ENCODE data around the gene SERPINA1.

The SERPINA1 gene

DNA sequence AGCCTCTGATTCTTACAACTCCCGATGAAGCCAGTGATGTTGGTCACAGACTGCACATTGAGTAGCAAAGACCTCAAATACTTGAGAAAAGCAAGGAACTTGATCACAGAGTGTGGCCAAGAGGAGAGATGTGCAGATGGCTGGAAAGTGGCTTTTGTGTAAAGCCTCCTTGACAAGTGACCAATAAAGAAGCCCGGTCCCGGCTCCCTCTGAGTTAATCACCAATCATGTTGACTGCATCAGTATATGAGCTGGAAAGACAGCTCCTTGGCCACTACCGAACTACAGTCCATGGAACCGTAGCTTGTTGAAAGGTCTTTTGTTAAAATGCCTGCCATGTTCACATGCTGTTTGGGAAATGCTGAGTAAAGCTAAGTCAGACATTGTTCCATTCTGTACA lies 41.6 kb downstream of the SERPINA1 start:
- no peak for FAIRE-seq
- no peak for DNase-seq (ENCODE audit: low spot score)

DNA sequence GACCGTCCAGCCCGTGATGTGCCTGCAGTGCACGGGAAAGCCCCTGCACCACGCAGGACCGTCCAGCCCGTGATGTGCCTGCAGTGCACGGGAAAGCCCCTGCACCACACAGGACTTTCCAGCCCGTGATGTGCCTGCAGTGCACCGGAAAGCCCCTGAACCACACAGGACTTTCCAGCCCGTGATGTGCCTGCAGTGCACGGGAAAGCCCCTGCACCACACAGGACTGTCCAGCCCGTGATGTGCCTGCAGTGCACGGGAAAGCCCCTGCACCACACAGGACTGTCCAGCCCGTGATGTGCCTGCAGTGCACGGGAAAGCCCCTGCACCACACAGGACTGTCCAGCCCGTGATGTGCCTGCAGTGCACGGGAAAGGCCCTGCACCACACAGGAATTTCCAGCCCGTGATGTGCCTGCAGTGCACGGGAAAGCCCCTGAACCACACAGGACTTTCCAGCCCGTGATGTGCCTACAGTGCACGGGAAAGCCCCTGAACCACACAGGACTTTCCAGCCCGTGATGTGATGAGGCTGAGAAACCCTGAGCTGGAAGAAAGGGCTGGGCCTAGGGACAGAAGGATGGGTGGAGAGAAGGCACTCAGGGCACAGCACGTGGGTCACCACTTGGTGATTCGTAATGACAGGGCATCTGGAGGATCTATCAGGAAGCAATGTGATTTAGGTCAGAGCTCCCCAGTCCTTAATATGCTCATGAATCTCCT lies 42.2 kb downstream of the SERPINA1 start:
- DNase-seq (ENCODE audit: low spot score): peak; percentile 70
- FAIRE-seq: peak; percentile 37

DNA sequence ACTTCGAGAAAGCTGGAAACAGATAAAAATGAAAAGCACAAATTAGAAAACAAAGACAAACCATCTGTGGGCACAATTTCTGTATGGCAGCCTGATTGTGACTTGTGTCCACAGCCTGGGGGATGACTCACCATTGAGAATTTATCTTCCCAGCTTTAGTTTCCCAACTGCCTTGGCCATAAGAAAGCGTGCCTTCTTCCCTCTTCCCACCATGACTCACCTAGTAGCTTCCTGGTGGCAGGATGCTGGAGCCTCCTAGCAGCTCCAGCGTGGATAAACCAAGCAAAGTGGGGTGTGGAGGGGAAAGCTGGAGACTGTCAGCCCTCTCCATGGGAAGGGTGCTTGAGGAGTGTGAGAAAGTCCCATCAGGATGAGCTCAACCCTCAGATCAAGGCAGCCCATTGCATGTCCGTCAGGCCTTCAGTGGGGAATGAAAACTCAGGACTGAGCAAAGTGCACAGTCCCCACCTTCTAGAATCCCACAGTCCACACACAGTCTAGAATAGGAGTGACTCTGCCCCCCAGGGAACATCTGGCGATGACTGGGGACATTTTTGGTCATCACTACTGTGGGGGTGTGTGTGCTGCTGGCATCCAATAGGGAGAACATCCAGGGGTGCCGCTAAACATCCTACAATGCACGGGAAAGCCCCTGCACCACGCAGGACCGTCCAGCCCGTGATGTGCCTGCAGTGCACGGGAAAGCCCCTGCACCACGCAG lies 42.9 kb downstream of the SERPINA1 start:
- peak; percentile 78 for FAIRE-seq

DNA sequence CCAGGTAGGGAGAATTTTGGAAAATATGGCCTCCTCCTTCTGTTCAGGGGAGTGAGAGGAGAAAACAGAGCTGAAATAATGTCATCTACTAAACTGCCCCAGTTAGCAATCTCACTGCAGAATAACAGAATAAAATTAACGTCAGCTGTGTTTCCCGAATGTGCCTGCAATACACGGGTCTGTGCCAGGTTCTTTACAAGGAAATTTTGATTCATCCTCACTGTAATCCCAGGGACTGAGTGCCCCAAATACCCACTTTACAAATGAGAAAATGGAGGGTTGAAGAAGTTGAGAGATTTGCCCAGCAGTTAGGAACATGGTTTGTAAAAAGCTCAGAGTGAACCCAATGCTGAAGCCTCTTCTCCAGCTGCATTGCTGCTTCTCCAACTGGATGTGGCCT lies 44.0 kb downstream of the SERPINA1 start:
- no peak for DNase-seq (ENCODE audit: low spot score)
- FAIRE-seq: no peak

More for the DNA sequence above, 42.9 kb downstream of the SERPINA1 start:
- DNase-seq (ENCODE audit: low spot score): peak; percentile 85

DNA sequence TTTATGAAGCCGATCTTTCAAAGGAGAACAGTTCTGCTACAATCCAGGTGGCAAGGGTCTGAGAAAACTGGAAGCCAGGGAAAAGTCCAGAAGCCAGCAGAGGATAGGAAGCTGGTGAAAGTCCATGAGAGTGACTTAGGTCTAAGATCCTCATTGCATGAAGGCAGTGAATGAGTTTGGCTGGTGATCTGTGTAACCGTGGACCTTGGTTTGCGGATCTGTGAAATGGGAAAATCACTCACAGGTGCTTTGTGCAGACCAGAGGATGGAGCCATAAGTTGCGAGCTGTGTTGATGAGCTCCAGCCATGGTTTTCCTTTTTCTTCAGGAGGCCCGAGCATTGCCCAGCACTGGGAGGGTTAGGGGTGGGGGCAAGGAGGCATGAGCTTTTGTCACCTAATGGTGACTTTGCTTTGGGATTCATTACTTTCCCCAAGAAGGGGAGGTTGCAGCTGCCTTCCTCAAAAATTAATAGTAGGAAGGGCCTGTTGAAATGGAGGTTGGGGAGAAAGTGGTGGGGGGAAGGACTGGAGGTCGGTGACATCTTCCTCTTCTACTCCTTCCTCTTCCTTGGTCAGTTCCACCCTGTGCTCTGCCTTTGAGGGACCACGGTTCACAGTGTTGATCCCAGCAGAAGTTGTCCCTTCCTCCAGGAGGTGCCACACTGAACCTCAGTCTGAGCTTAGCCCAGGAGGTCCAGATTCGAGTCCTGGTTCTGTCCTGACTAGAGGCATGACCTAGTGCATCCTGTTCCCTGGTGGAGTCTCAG lies 45.0 kb downstream of the SERPINA1 start:
- DNase-seq (ENCODE audit: low spot score): no peak
- no peak for FAIRE-seq

DNA sequence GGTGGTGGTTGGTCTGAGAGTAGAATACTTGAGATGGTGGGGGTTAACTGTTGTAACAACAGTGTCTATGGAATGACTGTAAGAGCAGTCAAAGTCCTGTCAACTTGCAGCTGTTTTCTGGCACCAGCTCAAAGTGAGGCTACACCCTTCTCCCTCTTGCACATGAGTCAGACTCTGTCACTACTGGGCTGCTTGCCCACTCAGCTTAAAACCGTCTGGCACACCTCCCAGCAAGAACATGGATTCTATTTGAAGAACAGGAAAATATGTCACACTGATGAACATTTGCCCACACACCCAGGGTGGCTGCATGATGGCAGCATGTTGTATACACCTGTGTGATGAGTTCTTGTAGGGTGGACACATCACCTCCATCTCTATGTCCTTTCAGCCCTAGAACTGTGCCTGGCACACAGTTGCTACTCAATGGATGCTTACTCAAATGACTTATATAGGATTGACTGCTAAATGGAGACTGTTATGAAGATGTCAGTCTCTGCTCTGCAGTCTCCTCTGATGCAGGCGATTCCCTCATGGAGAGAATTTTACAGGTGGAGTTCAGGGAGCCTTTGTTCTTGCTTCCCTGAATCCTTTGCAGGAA lies 46.0 kb downstream of the SERPINA1 start:
- peak; percentile 75 for FAIRE-seq
- DNase-seq (ENCODE audit: low spot score): peak; percentile 93

DNA sequence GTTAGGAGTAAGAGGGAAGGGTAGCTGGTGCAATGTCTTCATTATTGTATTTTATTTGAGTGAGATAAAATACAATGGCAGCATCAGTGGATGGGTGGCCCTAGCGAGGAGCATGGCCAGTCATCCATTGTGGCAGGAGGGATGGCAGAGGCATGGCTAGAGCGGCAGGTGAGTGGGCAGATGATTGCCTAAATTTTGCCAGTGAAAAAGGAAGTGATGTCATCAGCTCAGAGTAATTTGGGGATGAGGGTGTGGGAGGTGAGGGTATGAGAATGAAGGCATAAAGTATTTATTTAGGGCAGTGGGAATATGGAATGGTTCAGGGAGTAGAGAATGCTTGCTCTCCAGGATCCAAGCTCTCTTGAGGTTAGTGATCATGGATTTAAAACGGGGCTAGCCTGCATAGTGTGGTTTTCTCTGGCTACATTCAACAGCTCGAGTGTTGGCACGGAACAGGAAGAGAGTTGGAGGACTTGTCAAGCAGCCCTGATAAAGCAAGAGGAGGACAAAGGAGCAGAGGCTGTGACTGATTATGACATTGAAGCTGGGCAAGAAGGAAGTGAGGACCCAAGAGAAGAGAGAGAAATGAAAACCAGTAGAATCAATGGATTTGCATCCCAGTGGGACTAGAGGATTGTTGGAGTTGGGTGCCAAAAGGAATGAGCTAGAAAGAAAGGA lies 46.6 kb downstream of the SERPINA1 start:
- FAIRE-seq (no peak), DNase-seq (ENCODE audit: low spot score) (no peak)

DNA sequence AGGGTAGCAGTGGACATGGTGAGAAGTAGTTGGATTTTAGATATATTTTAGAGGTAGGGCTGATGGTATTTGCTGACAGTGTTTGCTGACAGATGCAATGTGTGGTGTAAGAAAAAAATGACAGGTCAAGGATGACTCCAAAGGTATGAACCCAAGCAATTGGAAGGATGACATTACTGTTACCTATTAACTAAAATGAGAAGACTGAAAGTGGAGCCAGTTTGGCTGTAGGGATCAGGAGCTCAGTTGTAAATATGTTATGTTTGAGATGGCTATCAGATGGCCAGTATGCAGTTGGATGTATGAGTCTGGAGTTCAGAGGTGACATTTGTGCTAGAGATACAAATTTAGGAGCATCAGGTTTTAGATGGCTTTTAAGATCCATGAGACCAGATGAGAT lies 47.9 kb downstream of the SERPINA1 start:
- FAIRE-seq (no peak), DNase-seq (ENCODE audit: low spot score) (no peak)

DNA sequence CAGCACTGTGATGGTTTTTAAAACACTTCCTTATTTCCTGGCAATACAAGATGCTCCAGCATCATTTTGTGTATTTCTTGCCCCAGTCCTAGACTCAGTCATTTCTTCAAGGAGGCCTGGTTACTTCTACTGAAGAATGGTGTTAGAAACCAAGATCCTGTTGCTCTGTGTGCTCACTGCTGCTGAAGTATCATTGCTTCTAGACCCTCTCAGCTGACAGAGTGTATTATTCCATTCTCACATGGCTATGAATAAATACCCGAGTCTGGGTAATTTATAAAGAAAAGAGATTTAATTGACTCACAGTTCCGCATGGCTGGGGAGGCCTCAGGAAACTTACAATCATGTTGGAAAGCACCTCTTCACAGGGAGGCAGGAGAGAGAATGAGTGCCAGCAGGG lies 50.4 kb downstream of the SERPINA1 start:
- FAIRE-seq: no peak
- DNase-seq (ENCODE audit: low spot score): no peak

DNA sequence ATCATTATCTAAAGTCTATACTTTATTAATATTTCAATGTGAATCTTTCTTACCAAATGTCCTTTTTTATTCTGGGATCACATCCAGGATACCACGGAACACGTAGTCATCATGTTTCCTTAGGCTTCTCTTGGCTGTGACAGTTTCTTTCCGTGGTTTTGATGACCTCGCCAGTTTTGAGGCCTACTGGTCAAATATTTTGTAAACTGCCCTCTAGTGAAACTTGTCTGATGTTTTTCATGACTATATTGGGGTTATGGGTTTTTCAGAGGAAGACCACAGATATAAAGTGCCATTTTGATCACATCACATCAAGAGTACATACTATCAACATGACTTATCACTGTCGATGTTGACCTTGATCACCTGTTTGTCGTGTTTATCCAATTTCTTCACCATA lies 51.1 kb downstream of the SERPINA1 start:
- peak; percentile 45 for DNase-seq (ENCODE audit: low spot score)

DNA sequence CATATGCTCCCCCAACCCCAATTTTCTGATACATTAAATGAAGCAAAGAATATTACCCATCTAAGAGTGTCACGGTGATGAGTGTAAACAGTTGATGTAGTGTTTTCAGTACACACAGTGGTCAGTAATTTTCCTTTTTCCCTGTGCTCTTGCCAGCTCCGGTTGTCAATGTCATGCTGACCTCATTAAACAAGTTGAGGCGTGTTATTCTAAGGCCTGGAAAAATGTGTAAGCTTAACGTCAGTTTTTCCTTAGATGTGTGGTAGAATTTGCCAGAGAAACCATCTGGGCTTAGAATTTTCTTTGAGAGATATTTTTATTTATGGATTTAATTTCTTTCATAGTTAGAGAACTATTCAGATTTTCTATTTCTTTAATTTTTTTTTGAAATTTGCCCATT lies 53.5 kb downstream of the SERPINA1 start:
- no peak for FAIRE-seq

More for the DNA sequence above, 51.1 kb downstream of the SERPINA1 start:
- peak; percentile 55 for FAIRE-seq

DNA sequence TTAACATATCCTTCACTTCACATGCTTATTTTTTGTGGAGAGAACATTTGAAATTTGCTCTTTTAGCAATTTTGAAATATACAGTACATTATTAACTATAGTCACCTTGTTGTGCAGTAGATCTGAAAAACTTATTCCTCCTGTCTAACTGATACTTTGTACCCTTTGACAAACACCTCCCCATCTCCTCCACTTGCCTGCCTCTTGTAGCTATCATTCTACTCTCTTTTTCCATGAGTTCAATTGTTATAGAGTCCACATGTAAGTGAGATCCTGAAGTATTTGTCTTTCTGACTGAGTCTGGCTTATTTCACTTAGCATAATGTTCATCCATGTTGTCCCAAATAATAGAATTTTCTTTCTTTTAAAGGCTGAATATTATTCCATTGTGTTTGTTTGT lies 55.8 kb downstream of the SERPINA1 start:
- no peak for FAIRE-seq
- DNase-seq (ENCODE audit: low spot score): no peak

More for the DNA sequence above, 53.5 kb downstream of the SERPINA1 start:
- no peak for DNase-seq (ENCODE audit: low spot score)

DNA sequence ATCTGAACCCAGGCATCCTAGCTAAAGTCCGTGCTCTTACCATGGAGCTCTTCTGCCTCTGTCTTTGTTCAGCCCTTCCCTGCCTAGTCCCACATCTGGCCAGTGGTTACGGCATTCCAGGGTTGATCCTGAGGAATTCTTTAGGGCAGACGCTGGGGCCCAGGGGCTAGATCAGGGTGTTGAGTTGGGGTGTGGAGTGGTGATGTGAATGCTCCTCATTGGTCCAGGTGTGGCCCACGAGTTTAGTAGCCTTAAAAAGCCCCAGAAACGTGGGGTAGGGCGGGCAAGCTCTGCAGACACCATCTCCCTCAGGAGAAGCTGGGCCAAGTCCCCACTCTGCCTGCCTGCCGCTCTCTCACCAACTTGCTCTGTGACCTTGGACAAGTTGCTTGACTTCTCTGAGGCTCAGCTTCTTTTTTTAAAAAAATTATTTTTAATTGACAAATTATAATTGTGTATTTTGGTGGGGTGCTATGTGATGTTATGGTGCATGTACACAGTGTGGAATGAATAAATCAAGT lies 56.3 kb downstream of the SERPINA1 start:
- no peak for FAIRE-seq
- DNase-seq (ENCODE audit: low spot score): no peak

DNA sequence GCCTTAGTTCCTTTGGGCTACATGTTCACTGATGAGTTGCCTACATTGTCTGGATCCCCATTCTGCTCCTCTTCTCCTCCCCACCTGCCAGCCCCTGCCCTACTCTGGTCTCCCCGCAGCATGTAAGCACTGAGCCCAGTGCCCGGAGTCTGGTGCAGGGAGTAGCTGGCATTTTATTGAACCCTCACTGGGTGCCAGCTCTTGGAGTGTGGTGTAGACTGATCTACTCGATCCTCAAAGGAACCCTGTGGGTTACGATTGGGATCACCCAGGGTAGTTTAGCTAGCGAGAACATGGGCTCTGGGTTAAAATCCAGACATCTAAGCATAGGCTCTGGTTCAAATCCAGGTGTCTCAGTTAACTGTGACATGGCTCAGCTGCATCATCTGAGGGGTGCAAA lies 56.9 kb downstream of the SERPINA1 start:
- FAIRE-seq (no peak), DNase-seq (ENCODE audit: low spot score) (no peak)

DNA sequence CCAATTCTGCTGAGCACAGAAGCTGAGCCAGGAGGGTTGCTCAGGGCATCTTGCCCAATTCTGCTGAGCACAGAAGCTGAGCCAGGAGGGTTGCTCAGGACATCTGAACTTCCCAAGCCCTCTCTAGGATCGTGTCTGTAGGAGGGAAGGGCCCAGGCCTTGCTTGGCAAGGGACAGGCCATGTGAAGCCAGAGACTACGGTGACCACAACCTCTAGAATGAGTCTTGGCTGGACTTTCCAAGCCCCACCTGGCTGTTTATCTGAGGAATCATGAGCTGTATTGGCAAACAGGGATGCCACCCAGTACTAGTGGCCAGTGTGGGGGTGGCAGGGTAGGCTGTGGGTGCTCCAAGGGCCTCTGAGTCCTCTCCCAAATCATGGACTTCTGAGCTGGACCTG lies 57.5 kb downstream of the SERPINA1 start:
- FAIRE-seq (no peak), DNase-seq (ENCODE audit: low spot score) (no peak)

DNA sequence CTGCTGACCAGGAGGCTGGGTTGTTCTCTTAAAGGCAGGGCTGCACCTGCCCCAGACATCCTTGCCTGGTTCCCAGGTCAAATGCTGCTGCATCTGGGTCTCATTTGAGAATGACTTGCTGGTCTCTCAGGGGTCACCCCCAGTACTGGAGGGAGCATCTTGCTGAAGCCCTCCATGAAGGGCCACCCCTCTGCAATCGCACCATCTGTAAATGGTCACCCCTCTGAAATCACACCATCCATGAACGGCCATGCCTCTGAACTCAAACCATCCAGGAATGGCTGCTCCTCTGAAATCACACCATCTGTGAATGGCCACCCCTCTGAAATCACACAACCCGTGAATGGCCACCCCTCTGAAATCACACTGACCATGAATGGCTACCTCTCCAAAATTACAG lies 58.0 kb downstream of the SERPINA1 start:
- FAIRE-seq: no peak

DNA sequence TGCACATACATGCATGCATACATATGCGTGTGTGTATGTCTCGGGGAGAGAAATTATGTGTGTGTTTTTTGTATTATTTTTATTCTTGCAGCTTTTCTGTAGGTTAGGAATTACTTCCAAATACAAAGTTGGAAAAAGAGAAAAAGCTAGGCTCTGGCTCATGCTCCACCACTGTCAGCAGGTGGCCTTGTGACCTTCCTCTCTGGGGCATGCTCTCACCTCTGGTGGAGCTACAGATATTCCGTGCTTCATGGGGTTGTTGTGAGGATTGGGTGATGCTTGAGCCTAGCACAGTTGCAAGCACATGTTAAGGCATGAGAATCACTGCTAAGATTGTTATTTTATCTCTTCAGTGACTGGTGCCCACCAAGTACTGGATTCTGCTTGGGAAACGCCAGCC lies 58.5 kb downstream of the SERPINA1 start:
- FAIRE-seq (no peak), DNase-seq (ENCODE audit: low spot score) (no peak)

More for the DNA sequence above, 58.0 kb downstream of the SERPINA1 start:
- DNase-seq (ENCODE audit: low spot score): no peak

DNA sequence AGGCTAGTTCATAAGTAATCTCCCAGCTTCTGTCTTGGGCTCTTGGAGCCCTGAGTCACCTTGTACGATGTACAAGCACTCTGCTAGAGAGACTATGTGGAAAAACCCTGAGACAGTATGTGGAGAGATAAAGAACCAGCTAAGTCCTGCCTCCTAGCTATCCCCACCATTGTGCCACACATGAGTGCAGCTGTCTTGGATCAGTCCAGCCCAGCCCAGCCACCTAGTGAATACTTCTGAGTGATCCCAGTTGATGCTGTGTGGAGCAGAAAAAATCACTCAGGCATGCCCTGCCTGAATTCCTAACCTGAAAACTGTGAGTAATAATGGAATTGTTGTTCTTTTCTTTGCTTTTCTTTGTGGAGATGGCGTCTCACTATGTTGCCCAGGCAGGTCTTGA lies 60.2 kb downstream of the SERPINA1 start:
- peak; percentile 85 for FAIRE-seq
- peak; percentile 83 for DNase-seq (ENCODE audit: low spot score)
